Activated T-cell treated with anti-CD3 and anti-CD28 coated beads, Interleukin-2, amount 50 U/mL, for 1 hour (primary cell): ENCODE data around the gene ALDH3B1.
A peak's percentile ranks its signal among the peaks of the same experiment; 100 is the strongest.
"Not testable (repeated sequence)": the region's sequence is repeated elsewhere in the genome, so short reads cannot be mapped to it uniquely, and the experiment has no call there.

ENCODE experiments used
- DNase-seq: peaks from one replicate; pipeline ENCODE4 v3.0.0-alpha.2; 2020

ALDH3B1 gene, protein sequence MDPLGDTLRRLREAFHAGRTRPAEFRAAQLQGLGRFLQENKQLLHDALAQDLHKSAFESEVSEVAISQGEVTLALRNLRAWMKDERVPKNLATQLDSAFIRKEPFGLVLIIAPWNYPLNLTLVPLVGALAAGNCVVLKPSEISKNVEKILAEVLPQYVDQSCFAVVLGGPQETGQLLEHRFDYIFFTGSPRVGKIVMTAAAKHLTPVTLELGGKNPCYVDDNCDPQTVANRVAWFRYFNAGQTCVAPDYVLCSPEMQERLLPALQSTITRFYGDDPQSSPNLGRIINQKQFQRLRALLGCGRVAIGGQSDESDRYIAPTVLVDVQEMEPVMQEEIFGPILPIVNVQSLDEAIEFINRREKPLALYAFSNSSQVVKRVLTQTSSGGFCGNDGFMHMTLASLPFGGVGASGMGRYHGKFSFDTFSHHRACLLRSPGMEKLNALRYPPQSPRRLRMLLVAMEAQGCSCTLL

DNA sequence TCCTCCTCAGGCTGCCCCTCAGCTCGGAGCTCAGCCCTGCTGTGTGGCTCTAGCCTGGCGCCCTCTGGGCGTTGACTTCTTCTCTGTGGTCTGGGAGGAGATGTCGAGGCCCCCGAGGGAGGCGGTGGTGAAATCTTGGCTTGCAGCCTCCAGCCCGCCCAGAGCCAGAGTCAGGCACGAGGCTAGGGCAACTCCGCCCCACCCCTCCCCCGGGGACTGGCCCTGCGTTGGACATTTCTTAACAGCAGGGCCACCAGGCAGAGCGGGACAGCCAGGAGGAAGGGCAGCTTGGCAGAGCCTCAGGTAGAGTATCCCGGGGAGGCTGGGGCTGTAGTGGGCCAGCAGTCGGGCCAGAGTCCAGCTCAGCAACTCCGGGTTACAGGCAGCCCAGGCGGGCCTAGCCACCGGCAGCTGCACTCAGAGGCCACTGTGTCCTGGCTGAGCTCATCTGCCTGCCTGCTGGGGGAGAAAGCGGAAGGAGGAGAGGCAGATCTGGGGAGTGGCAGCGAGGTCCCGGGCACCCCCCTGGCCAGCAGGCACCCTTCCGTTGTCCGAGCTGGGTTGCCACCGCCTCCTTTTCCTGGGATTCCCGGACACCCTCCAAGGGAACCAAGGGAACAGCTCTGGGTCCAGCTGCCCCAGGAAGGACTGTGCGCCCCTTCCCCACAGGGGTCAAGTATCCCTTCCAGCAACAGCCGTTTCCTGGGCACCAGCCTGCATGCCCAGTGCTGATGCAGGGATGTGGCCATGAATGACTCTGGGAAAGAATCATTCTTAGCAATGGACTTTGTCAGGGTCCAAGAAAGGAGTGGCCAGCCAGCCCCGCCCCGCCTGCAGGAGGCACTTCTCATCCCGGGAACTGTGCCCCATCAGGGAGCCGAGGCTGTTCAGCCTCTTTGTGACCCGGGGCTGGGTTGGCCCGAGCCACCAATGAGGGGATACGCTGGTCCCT lies at the start of gene ALDH3B1:
TSS of gene ALDH3B1 (plus strand) at position 238 of the 952 bp plus-strand sequence. CDS start 4,971 bp downstream, outside the sequence.
- no peak for DNase-seq

DNA sequence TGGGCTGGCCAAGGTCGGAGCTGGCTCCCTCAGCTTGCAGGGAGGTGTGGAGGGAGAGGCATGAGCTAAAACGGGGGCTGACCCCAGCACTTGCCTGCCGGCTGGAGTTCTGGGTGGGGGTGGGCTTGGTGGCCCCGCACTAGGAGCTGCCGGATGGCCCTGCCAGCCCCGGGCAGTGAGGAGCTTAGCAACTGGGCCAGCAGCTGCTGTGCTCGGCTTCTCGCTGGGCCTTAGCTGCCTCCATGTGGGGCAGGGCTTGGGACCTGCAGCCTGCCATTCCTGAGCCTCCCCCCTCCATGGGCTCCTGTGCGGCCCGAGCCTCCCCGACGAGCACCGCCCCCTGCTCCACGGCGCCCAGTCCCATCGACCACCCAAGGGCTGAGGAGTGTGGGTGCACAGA lies 46.9 kb upstream of the ALDH3B1 start:
- DNase-seq, result not testable (repeated sequence)

DNA sequence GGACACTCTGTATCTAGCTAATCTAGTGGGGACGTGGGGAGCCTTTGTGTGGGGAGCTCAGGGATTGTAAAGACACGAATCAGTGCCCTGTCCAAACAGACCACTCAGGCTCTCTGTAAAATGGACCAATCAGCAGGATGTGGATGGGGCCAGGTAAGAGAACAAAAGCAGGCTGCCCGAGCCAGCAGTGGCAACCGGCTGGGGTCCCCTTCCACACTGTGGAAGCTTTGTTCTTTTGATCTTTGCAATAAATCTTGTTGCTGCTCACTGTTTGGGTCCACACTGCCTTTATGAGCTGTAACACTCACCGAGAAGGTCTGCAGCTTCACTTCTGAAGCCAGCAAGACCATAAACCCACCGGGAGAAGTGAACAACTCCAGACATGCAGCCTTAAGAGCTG lies 46.2 kb upstream of the ALDH3B1 start:
- DNase-seq, result not testable (repeated sequence)

DNA sequence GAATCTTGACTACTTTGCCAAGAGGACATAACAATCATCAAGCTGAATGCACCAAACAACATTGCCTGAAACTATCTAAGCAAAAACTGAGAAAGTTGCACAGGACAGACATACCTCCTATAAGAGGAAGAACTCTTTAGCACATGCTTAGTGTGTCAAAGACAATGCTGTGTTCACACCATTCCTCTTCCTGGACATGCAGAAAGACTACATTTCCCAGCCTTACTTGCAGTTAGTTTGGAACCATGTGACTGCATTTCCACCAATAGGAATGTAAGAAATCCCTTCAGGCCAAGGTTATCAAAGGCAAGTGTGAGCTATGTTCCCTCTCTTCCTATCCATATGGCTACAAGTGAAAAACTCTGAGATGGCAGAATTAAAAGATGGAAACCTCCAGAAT lies 45.4 kb upstream of the ALDH3B1 start:
- DNase-seq, result not testable (repeated sequence)

DNA sequence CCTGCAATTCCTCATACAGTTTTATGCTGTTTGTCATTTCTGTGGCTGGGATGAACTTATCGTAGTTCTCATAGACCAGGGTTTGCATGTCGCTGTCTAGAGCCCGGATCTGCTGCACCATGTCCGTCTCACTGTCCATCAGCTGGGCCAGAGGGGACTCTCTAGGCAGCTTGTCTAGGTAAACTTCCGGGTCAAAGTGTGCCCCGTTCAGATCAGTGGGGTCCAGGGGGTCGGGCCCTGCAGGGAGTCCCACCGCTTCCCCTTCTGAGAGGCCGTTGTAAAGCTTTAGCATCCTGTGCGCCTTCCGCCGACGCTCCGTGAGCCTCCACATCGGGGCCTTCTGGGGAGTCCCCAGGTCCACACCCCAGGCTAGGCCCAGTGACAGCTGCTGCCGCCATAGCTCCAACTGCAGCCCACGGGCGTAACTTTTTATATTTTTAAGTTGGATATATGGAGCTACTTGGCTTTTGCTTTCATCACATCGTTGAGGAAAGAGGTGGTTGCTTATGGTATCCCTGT lies 44.2 kb upstream of the ALDH3B1 start:
- DNase-seq, result not testable (repeated sequence)

DNA sequence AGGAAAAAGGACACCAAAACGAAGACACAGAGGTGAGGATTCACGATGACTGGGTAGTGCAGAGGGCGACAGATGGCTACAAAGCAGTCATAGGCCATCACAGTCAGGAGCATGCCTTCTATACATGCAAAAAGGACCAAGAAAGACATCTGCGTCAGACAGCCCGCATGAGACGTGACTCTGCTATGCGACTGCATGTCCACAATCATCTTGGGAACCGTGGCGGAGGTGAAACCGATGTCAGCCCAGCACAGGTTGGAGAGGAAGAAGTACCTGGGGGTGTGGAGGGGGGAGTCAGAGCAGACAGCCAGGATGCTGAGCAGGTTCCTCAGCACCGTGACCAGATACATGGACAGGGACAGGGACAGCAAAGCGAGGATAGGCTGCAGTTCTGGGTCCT lies 35.4 kb upstream of the ALDH3B1 start:
- not testable (repeated sequence) for DNase-seq

DNA sequence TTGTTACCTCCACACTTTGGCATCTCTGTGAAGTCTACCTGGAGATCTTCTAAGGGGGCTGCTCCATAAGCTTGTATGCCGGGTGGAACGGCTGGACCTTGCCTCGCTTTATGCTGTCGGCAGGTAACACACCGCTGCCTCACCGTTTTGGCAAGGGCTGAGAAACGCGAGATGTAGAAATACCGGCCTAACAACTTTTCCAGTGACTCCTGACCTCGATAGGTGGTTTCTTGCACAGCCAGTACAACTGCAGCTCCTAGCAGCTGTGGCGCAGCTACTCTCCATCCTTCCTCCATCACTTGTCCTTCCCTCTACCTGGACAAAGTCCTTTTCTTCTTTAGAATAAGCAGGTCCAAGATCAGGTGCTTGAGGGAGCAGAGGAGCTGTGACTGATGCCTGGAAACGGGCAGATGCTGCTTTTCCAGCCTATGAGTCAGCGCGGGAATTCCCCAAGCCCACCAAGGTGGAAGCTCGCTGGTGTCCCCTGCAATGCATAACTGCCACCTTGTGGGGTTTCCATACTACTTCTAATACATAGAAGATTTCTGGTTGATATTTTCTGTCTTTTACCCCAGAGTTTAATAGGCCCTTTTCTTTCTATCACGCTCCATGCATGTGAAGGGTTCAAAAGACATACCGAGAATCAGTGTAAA lies 31.2 kb upstream of the ALDH3B1 start:
- not testable (repeated sequence) for DNase-seq

DNA sequence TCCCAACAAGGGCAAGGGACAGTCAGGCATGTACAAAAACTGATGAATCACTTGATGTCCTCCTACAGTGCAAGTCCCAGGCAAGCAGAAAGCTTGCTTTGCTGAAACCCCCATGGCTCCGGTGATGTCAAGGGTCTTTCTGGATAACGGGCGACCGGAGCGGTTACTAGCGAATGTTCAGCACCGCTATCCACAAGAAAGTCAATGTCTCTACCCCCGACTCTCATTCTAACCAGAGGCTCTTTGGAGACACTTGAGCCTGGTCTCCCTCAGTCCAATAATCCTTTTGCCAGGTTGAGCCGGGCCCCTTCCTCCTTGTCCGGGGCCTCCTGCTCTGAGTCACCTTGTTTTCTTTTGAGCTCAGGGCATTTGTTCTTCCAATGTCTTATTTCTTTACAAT lies 28.9 kb upstream of the ALDH3B1 start:
- not testable (repeated sequence) for DNase-seq

DNA sequence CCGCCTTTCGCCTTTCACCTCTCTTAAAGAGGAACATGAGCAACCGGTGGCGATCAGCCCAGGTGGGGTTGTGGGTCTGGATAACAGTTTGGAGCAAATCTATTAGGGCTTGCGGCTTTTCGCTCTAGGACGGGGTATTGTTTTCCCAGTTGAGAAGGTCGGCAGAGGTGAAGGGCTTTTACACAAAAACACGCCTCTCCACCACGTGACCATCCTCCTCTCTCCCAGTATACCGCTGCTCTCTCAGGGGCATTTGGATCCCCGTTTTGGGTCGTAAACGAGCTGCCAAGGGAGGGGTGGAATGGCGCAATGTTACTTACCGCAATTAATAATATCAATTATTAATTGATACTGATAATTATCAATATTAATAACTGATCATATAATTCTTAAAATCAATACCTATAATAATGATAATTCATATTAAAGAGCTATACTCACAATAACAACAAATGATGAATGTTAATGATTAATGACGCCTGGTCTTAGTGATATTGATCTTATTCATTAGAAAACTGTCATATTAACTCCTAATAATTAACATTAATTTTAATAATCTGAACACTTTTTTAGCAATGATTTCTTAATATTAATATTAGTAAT lies 27.8 kb upstream of the ALDH3B1 start:
- not testable (repeated sequence) for DNase-seq

DNA sequence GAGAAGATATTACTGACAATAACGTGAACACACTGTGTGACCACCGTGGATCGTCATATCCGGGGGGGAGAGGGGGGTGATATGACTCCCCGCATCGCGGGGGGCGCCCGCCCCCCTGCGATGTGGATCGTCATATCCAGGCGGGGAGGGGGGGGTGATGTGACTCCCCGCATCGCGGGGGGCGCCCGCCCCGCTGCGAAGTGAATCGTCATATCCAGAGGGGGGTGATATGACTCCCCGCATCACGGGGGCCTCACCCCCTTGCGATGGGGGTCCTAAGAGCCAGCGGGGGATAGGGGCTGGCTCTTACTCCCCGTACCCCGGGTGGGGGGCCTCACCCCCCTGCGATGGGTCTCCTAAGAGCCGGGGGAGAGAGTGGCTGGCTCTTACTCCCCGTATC lies 26.2 kb upstream of the ALDH3B1 start:
- DNase-seq, result no peak

DNA sequence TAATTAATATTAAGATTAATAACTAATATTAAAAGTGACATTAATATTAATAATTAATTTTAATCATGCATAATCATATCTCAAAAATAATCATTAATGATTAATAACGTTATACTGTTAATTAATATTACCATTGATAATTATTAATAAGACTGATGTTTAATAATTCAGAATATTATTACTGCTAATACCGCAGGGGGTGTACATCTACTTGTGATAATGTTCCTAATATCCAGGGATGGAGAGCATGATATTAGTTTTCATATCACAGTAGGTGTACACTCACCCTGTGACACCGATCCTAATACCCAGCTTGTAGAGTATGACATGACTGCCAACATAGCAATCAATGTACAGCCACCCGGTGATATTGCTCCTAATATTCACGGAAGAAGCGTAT lies 24.8 kb upstream of the ALDH3B1 start:
- DNase-seq, result not testable (repeated sequence)

DNA sequence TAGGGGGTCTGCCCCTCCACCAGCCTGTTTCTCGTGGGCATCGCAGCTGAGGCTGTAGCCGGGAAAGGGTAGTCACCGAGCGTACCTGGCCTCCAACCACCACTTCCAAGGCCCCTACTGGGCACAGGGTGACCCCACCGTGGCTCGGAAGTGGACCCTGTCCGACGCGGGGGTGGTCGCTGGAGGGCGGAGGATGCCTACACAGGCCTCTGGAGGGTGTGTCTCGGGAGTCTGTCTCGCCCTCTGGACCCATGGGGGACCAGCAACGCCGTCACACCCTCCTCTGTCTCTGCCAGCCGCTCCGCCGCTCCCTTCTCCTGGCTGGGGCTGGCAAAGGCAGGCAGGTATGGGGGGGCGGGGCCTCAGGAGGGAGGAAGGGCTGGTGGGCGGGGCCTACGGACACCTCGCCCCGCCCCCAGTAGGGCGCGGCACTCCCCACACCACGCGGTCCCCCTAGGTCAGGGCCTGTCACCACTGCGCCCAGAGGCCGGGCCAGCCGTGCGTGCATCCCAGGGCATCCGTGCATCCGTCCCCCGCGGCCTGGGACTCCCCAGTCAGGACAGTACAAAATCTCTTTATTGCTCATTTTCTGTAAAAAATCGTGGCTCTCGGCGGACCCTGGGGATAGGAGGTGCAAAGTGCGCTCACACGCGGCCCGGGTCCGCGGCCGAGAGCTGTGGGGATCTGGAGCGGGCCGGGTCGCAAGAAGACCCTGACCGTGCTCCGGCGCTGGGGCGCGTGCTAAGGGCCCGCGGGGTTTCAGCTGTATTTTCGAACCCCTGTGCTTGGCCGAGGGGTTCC lies 19.4 kb upstream of the ALDH3B1 start:
- DNase-seq, result not testable (repeated sequence)

DNA sequence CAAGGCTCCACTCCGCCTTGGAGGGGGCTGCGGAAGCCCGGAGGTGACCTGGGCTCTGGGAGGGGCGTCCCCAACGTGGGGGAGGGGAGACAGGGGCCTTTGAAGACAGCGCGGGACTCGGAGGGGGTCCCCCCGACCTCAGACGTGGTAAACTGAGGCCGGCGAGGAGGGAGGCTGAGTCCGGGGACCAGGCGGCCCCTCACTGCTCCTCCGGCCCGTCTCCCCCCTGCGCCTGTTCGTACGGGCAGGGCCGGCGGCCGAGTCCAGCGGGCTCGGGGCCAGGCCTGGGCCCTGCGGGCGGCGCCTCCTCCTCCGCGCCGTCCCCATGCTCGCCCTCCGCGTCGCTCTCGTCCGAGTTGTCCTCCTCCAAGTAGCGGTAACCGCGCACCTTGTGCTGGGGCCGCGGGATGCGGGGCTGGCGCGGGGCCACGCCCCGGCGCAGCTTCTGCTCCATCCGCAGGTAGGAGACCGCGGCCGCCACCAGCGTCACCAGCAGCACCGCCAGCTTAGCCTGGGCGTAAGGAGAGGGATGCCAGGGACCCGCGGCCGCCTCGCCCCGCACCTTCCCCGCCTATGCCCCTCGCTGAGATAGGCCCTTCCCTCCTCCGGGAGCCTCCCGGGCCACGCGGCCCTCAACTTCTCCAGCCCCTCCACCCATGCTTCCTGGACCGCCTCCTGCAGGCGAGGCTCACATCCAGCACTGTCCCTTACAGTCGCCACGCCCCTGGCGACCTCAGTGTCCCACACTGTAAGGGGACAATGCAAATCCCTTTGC lies 18.6 kb upstream of the ALDH3B1 start:
- not testable (repeated sequence) for DNase-seq

DNA sequence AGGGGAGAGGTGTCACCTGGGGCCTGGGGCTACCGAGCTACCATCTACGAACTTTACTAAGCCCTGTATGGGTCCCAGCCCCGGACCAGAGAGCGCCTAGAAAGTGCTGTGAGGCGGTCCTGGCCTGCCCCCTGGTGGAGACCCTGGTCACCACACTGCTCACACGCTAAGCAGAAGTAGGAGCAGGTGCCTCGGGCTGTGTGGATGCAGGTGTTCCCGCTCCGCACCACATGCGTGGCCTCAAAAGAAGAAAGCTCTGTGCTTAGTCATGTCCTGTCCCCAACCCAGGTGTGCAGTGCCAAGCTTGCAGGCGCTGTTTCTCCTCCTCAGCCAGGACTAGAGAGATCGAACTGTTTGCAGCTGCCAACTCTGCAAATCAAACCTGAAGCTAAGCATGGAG lies 16.3 kb upstream of the ALDH3B1 start:
- peak; percentile 64 for DNase-seq

DNA sequence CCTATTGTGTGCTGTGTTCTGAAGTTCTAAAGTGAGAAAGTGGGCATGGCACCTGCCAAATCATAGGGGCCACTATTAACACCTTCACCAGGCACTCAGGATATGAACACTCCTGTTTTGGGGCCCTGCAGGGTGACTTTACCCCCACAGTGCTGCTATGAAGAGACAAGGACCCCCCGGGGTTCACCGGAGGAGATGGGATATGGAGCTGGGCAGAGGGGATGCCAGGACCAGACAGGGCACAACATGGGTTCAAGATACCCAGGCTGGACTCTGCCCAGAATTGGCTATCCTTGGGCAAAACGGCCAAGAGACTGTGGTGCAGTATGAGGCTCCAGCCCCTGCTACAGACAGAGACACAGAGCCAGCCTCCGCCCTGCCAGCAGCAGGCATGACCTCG lies 15.7 kb upstream of the ALDH3B1 start:
- DNase-seq, result not testable (repeated sequence)

DNA sequence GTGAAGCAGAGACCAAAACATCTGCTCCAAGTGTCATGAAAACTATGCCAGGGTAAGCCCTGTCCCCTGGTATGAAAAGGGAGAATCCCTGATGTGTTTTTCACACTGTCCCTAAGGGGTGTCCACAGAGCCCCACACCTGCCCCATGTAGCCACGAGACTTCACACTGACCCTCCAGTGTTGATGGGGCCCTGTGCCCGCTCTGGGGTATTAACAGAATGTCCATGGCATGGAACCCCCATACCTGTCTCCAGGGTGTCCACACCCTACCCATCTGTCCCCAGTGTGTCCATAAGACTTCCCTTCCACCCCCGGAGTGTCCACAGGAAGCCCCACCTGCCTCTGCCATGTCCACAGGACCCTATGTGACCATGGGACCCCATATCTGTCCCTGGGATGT lies 15.0 kb upstream of the ALDH3B1 start:
- DNase-seq, result not testable (repeated sequence)

DNA sequence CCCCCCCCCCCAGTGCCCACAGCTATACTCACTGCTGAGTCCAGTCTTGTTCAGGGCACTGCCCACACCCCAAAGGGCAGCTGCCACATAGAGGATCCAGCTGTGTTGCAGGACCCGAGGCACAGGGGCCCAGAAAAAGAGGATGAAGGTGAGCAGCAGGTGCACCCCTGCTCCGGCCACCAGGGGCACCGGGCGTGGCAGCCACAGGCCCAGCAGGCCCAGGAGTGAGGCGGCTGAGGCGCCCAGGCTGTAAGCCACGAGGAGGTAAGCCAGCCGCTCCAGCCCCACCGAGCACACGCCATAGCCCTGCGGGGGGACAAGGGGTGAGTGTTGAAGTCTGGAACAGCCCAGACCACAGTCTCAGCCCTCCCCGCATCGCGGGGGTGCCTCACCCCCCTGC lies 14.5 kb upstream of the ALDH3B1 start:
- not testable (repeated sequence) for DNase-seq

DNA sequence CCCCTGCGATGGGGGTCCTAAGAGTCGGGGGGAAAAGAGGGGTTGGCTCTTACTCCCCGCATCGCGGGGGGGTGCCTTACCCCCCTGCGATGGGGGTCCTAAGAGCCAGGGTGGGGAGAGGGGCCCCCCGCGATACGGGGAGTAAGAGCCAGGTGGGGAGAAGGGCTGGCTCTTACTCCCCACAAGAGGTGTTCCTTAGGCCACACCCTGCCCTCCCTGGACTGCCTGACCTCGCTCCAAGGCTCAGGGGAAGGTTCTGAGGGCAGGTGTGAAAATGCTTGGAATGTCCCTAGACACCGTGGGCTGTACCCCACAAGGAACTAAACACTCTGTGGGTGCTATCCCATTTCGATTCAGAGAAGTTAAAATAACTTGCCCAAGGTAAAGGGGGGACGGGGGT lies 14.1 kb upstream of the ALDH3B1 start:
- DNase-seq, result no peak

DNA sequence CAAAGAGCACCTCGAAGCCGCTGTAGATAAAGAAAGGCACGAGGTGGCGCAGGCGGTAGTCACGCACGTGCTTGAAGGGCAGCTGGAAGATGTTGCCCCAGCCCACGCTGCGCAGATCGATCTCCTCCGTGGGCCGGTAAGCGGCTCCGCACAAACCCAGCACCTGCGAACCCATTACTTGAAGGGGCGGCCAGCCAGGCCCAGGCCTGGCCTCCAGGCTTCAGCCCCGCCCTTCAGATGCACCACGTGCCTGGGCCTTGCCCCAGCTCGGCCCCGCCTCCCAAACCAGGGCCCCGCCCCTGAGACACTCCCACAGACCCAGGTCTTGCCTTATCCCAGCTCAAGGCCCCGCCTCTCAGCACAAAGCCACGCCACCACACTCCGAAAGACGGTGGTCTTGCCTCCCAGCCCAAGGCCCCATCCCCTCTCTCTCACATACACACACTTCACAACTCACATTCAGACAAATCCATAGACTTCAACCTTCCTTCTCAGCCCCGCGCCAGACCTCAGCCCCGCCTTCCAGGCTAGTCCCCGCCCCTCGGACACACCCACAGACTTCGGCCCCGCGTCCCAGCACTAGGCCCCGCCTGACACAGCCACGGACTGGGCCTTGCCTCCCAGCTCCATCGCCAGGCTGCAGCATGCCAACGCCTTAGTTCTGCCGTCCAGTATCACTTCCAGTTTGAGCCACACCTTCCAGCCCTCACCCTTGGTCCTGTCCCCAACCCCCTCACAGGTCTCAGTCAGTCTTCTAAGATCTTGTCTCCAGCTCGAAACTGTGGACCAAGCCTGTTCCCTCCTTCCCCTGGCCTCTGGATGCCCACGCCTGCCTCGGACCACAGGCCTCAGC lies 13.3 kb upstream of the ALDH3B1 start:
- DNase-seq, result peak; percentile 56
